Hematopoietic multipotent progenitor cell treated with erythropoietin and hydrocortisone succinate and interleukin-3 and kit ligand, for 4 days (in vitro differentiated cells): Measurements from ENCODE around the gene TRAF2.

Experiments
- DNase-seq: peaks from one replicate; pipeline ENCODE4 v3.0.0-alpha.2; 2015

The TRAF2 gene

DNA sequence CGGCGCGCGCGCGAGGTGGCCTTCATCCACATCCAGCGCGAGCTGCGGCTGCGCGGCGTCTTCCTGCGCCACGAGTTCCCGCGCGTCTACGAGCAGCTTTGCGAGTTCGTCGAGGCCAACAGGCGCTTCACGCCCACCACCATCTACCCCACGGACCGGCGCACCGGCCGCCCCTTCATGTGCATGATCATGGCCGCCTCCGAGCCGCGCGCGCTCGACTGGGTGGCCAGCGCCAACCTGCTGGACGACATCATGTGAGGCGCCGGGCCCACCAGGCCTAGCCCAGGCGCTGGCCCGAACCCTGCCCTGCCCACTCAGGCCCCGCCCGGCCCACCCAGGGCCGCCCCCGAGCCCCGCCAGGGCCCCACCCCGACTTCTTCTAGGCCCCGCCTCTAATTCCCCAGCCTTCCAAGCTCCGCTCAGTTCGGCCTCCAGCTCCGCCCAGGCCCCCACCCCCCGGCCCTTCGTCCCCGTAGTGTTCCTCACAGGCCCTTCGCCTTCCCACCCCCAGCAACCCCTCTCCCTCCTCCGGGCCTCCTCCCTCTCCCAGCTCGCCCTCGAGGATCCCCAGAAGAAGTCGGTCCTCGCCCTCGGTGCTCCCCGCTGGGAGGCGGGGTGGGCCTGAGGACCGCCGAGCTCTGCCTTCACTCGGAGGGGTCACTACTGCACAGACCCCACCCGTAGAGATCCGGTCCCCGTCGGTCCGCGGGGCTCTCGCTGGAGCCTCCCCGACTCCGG lies 39.1 kb upstream of the TRAF2 start:
- peak; percentile 71 for DNase-seq

DNA sequence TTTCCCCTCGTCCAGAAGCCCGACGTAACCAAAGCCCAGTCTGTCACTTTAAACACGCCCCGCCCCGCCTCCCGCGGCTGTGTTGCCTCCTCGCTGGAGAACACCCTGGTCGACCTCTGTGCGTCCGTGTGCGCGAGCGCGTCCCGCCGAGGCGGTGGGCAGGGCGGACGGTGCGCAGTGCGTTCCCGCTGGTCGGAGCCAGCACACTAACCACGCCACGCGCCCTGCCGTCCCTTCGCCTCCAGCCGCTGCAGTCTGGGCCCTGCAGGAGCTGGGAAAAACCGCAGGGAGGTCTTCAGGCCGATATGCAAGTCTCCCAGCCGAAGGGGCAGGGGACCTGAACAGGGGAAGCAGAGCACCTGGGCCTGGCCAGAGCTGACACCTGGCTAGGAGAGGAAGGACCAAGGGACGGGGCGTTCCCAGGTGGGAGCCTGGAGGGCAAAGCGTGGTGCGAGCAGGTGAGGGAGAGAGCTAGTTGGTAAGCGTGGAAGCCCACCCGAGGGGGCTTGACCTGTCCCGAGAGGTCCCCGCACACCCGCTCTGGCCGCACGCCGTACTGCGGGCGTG lies 38.4 kb upstream of the TRAF2 start:
- DNase-seq = peak; percentile 91

DNA sequence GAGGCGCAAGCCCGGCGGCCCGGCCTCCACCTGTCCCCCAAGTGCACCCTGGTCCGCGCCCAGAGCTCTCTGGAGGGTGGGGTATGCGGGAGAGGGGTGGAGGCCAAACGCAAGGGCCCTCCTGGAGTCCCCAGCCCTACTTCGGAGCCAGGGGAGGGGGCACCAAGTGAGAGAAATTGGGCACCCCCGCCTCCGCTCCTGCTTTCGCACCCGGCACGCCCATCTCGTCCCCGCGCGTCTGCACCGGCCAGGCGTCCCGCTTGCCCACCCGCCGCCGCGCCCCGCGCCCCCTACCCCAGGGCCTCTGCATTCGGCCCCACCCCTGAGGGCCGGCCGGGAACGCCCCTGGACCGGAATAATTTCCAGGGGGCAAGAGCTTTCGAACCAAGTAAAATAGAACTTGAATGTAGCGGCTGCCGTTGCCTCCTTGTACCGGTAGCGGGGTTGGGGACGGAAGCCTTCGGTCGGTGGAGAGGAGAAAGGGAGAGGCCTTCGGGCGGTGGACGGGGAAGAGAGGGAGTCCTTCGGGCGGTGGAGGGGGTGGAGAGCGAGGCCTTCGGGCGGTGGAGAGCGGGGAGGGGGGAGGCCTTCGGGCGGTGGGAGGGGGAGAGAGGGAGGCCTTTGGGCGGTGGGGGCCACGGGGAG lies 37.8 kb upstream of the TRAF2 start:
- DNase-seq = peak; percentile 74

DNA sequence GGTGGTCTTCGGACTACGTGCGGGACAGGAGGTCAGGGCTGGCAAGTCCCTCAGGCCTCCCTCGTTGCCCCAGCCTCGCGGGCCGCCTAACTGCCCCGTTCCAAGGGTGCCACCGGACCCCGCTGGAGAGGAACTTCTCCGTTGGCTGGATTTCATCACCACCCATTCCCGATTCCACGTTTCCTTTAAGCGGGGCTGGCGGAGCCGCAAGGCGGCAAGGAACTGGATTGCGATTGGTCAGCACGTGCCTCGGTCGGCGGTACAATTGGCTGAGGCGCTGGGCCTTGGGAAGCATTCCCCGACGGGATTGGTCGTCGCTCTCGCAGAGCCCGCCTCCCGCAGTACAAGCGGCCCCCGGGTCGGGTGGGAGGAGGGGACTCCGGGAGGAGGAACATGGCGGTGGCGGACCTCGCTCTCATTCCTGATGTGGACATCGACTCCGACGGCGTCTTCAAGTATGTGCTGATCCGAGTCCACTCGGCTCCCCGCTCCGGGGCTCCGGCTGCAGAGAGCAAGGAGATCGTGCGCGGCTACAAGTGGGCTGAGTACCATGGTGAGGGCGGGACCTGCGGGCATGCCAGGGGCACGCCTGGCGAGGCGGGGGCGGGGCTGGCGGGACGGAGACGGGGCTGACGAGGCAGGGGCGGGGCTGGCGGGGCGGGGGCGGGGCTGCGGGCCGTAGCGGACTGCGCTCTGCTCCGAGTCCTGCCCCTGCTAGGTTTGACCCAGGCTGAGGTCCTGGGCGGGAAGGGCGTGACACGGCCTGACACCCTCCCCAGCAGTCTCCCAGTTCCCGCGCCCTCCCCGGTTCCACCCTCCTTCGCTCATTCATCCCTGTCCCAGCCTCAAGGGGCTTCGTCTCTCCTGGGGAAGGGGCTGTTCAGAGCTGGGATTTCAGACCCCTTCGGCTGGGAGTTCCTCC lies 37.0 kb upstream of the TRAF2 start, which contains the start of gene PHPT1:
Gene PHPT1, plus strand, starts transcription at position 372 of the 922 bp plus-strand sequence. Its CDS starts 22 bp downstream, at position 394.
- DNase-seq = peak; percentile 100

DNA sequence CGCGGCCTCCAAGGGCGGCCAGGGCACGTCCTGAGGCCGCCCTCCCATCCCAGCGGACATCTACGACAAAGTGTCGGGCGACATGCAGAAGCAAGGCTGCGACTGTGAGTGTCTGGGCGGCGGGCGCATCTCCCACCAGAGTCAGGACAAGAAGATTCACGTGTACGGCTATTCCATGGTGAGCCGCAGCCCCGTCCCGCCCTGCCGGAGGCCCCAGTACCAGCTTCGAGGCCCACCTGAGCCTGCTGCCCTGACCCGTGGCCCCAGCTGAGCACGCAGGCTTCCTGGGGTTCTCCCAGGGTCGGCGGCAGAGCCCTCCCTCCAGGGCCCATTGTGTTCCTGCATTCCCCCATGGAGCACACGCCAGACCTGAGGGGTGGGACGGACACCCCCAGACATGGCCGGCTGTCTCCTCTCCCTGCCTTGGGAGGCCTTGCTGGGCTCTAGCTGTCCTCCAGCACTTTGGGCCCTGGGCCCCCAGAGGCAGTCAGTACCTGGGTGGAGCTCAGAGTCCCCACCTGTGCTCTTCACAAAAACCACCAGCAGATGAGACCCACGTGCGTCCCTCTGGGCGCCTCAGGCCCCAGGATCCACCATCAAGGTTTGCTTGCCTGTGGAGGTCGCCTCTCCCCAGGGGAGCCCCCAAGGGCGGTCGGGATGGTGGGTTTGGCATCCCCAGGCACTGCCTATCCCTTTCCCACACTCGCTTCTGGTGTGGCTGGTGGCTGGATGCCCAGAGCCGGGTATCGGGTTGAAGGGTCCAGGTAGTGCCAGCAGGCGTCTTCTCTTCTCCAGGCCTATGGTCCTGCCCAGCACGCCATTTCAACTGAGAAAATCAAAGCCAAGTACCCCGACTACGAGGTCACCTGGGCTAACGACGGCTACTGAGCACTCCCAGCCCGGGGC lies 36.1 kb upstream of the TRAF2 start:
- no peak for DNase-seq

- DNase-seq = no peak
These were observed 35.2 kb upstream of the TRAF2 start for GRCh38 chr9:136850866-136851775.

- no peak for DNase-seq
These were observed 34.2 kb upstream of the TRAF2 start, which contains the start of gene MAMDC4 for GRCh38 chr9:136851941-136852663. Gene MAMDC4, plus strand, starts transcription at chr9:136852346. Its CDS starts 71 bp downstream, at chr9:136852417.

DNA sequence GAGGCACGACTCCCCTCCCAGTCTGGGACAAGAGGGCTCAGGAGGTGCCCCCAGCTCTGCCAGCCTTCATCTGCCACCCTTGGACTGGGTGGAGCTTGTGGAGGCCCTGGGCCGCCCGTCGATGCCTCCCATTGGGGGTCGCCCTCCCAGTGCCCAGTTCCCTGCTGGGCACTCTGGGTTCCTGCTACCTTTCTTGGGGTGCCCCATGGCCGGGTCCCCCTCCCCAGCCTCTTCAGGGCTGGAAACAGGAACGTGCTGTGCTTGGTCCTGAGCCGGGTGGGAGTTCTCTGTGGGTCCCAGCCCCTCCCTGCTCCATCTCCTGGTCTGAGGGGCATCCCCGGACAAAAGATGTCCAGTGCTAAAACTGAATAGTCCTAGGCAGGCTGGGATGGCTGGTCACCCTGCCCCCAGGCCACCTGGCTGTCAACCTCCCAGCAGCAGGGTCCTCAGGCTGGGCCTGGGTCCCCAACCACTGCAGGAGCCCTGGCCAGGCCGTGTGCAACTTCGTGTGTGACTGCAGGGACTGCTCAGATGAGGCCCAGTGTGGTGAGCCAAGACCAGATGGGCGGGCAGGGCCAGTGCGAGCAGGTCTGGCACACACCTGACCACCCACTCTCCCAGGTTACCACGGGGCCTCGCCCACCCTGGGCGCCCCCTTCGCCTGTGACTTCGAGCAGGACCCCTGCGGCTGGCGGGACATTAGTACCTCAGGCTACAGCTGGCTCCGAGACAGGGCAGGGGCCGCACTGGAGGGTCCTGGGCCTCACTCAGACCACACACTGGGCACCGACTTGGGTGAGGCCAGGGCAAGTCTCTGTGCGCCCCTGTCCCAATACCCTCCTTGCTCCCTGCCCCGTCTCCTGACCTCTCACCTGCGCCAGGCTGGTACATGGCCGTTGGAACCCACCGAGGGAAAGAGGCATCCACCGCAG lies 33.4 kb upstream of the TRAF2 start:
- no peak for DNase-seq

DNA sequence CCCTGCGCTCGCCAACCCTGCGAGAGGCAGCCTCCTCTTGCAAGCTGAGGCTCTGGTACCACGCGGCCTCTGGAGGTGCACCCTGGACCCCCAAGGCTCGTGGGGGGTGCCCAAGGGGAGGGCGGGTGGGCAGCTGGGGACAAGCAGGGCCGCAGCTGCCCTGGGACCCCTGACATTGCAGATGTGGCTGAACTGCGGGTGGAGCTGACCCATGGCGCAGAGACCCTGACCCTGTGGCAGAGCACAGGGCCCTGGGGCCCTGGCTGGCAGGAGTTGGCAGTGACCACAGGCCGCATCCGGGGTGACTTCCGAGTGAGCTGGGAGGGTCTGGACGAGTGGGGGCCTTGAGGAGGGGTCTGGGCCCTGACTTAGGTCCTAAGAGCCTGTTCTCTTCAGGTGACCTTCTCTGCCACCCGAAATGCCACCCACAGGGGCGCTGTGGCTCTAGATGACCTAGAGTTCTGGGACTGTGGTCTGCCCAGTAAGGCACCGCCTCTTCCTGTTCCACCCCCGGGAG lies 32.7 kb upstream of the TRAF2 start:
- DNase-seq = no peak

DNA sequence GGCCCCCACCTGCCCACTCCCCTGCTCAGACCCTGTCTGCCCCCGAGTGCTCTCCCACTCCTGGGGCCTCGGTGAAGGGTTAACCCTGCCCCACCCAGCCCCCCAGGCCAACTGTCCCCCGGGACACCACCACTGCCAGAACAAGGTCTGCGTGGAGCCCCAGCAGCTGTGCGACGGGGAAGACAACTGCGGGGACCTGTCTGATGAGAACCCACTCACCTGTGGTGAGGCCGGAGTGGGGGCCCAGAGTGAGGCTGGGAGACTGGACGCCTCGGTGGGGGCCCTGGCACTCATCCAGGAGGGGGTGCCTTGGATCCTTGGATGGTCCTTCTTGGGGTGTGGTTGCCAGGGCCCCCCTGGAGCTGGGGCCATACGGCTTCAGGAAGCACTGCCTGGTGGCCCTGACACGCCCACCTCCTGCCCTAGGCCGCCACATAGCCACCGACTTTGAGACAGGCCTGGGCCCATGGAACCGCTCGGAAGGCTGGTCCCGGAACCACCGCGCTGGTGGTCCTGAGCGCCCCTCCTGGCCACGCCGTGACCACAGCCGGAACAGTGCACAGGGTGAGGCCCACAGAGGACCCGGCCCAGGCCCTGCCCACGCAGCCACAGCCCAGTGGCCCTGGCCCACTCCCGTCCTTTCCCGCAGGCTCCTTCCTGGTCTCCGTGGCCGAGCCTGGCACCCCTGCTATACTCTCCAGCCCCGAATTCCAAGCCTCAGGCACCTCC lies 32.0 kb upstream of the TRAF2 start:
- DNase-seq = no peak

DNA sequence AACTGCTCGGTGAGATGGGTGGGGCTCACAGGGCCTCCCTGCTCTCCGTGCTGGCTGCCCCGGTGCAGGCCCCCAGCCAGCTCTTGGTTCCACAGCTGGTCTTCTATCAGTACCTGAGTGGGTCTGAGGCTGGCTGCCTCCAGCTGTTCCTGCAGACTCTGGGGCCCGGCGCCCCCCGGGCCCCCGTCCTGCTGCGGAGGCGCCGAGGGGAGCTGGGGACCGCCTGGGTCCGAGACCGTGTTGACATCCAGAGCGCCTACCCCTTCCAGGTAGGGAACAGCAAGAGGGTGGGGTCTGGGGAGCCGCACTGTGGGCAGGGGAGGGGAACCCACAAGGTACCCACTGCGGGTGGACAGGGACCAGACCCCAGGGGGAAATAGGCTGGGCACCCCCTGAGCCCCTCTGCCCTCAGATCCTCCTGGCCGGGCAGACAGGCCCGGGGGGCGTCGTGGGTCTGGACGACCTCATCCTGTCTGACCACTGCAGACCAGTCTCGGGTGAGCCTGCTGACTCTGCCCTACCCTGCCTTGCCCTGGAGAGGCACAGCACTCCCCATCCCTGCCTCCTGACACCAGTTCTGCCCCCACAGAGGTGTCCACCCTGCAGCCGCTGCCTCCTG lies 31.4 kb upstream of the TRAF2 start:
- no peak for DNase-seq

GRCh38 chr9:136855461-136856078 lies 30.7 kb upstream of the TRAF2 start:
- no peak for DNase-seq

DNA sequence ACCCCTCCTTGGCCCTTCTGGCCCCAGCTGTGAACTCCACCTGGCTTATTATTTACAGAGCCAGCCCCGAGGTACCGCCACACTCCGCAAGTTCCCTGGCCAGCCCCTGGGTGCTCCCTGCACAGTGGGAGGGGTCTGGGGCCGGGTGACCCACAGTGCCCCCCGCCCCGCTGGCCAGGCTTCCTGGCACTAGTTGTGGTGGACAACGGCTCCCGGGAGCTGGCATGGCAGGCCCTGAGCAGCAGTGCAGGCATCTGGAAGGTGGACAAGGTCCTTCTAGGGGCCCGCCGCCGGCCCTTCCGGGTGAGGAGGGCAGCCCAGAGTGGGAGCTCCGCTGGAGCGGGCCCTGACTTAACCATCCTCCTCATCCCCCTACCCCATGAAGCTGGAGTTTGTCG lies 30.2 kb upstream of the TRAF2 start:
- DNase-seq = no peak

DNA sequence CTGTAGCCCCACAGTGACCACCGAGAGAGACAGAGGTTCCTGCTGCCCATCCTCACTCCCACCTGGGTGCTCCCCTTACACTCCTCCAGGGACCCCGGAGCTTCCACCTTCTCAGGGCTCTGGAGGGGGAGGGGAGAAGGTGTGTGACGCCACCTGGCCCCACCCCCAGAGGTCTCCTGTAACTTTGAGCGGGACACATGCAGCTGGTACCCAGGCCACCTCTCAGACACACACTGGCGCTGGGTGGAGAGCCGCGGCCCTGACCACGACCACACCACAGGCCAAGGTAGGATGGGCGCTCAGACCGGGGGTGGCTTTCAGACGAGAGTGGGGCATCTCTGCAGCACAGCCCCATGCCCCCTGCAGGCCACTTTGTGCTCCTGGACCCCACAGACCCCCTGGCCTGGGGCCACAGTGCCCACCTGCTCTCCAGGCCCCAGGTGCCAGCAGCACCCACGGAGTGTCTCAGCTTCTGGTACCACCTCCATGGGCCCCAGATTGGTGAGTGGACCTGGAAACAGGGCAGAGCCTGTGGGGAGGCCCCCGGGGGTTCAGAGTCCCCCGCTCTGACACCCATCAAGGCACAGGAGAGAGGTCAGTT lies 29.7 kb upstream of the TRAF2 start:
- DNase-seq = no peak

GRCh38 chr9:136857166-136857565 lies 29.1 kb upstream of the TRAF2 start:
- DNase-seq = no peak

DNA sequence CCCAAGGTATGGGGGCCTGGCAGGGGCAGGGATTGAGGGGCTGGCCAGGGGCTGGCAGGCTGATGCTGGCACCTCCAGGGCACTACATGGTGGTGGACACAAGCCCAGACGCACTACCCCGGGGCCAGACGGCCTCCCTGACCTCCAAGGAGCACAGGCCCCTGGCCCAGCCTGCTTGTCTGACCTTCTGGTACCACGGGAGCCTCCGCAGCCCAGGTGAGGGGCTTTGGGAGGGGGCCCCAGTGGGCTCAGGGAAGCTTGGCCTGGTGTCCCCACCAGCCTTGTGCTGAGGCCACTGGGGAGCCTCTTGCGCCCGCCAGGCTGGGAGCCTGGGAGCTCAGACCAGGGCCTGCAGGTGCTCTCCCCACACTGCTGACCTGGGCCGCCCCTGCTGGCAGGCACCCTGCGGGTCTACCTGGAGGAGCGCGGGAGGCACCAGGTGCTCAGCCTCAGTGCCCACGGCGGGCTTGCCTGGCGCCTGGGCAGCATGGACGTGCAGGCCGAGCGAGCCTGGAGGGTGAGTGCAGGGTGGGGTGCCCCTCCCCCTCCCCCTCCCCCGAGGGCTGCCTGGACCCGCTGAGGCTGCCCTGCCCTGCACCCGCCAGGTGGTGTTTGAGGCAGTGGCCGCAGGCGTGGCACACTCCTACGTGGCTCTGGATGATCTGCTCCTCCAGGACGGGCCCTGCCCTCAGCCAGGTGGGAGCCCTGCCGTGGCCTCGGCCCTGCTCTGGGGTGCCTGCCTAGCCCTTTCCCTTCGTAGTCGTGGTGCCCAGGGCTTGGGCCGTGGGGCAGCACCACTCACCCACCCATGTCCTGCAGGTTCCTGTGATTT lies 28.5 kb upstream of the TRAF2 start:
- DNase-seq = no peak
